GM21528 (cell line): ENCODE data around the gene MAD2L1.
A peak's percentile ranks its signal among the peaks of the same experiment; 100 is the strongest.

Experiments used
- ATAC-seq: cut with Tn5 transposase; IDR thresholded peaks from one replicate; pipeline ENCODE4 v1.9.1; 2021; ENCODE audit warnings: mild to moderate bottlenecking, moderate library complexity; ENCODE audit not compliant: unreplicated experiment, low FRiP score

The MAD2L1 gene

DNA sequence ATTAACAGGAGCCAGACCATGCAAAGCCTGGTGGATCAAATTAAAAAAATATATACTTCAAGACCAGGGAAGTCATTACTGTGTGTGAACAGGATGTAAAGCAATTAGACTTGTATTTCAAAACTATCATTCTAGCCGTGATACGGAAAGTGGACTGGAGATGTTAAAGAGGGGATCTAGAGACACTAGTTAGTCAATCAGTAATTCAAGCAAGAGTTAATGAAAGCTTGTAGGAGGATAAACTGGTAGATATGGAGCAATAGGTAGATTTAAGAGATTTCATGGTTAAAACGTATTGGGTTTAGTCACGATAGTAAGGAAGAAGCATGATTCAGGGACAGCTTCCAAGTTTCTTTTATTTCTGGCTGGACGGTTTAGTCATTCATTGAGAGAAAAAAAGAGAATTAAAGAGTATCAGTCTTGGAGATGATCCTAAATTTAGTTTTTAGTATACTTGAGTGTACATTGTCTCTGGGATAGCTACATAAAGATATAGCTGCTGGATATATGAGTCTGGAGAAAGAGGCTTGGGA is 3.9 kb downstream of the MAD2L1 start:
- no peak for ATAC-seq

DNA sequence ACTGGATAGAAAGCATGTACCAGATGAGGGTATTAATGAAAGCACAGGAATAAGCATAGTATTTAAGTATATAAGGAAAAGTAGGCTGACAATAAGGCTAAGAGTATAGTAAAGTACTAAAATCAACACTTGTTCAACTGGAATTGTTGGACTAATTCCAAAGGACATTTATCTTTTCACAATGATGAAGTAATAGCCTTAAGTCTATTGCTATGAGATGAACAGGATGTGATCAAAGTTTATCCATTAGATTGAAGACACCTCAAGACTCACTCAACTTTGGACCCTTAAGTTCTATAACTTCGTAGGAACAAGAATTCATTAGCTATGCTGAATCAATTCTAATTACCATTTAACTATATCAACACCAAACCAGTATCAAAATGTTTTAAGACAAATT is 7.6 kb downstream of the MAD2L1 start:
- no peak for ATAC-seq

DNA sequence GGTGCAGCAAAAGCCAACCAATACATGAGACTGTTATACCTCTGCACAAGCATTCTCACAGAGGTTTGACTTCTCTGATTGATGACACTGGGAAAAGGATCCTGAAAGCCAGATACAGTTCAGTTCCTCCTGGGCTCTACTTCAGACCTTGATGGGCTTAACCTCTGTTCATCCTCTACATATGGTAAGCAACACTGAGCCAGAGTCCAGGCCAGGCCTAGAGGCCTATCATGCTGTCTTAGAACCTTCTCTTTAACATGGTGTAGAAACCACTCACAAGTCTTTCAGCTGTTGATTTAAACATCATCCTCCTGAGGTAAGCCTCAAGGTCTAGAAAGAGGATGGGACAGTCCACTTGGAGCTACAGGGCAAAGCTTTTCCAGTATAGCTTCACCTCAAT is 9.2 kb downstream of the MAD2L1 start:
- no peak for ATAC-seq

DNA sequence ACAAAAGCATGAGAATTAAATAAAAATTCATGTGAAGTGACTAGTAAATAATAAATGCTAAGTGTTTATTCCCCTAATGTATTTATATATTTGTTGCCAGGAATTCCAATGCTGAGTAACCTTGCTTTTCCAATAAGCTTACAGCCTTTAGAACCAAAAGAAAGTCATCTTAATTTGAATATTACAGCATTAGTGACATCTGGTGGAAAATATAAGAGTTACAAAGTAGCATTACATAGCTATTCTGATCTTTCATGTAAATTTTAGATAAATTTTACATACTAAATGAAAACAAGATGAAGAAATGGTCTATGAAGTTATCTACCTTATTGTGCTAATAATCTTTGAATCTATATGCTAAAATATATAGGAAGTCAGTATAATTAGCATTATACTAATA is 10.4 kb downstream of the MAD2L1 start:
- no peak for ATAC-seq

DNA sequence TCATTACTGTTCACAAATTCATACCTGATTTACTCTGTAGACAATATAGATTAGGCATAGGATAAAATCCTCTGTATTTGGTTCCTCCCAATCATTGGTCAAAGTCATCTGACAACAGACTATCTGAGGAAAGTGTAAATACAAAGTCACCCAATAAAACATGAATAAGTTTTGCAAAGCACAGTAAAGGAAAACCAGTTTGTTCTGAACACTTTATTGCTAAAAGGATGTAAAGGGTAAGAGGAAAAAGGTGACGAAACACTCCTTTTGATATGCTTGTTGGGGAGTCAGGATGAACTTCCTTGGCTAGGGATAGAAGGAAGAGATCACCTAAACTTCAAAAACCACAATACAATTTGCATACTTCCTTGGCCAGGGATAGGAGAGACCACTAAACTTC is 10.9 kb downstream of the MAD2L1 start:
- no peak for ATAC-seq

DNA sequence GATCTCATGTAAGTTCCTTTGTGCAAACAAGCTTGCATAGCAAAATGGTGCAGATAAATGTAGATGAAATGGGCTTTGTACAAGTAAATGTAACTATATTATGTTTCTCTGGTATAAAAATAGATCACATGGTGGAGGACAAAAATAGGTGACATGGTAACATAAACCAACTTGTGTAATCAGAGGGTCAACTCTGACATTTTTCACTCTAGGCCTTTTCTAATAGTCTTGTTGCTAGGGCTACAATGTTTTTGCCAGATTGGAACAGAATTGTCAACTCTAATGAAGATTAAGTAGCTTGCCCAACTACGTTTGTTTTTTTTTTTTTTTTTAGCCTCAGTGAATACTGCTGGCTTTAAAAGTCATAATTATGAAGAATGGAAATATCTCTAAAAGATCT is 11.5 kb downstream of the MAD2L1 start:
- ATAC-seq: no peak

DNA sequence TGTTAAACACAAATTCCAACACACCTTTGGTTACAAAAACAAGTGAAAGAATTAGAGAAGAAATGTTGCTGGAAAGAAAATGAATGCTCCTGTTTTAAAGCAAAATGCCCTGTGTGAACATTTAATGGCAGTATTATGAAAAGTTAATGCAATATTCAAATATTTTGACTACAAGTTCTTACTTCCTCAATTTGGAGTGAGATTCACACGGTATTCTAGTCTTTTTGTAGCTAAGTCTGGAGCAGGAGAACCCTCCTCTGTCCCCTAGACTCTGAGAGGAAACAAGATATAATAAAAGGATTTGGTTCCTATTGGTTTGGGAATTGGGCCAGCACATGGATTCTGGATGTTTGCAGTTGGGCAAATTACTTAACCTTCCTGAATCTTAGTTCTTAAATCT is 12.7 kb downstream of the MAD2L1 start:
- ATAC-seq: peak; percentile 48

DNA sequence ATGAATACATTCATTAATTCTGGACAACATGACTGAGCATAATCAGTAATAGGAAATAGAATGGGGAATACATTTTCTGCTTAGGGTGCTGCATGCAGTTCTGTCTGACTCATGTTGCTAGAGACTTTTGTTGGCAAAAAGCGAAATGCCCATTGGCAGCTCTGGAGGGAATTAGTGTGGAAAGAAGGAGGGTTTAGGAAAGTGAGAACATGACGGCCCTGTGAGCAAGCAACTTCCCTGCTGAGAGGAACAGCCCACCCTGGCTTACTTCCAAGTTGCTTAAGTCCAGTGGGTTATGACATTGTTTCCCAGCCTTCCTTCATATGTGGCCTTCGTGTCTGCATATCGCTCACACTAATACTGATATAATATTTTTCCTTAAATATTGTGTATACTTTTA is 13.8 kb downstream of the MAD2L1 start:
- ATAC-seq: no peak

DNA sequence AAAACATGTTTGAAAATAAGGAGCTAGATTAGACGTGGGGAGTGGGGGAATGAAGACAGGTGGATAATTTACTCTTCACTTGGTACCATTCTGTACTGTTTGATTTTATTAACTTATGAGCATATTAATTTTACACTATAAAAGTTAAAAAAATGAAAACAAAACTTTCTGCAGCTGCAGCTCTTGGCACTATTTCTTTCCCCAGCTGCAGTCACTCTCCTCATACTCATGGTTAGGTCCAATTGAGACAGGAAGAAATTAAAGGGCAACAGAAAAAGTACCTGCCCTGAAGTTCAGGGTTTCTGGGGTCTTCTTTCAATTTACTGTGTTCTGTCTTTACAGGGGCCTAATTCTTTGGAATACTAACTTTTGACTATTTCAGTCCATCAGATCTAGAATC is 15.4 kb downstream of the MAD2L1 start:
- no peak for ATAC-seq

DNA sequence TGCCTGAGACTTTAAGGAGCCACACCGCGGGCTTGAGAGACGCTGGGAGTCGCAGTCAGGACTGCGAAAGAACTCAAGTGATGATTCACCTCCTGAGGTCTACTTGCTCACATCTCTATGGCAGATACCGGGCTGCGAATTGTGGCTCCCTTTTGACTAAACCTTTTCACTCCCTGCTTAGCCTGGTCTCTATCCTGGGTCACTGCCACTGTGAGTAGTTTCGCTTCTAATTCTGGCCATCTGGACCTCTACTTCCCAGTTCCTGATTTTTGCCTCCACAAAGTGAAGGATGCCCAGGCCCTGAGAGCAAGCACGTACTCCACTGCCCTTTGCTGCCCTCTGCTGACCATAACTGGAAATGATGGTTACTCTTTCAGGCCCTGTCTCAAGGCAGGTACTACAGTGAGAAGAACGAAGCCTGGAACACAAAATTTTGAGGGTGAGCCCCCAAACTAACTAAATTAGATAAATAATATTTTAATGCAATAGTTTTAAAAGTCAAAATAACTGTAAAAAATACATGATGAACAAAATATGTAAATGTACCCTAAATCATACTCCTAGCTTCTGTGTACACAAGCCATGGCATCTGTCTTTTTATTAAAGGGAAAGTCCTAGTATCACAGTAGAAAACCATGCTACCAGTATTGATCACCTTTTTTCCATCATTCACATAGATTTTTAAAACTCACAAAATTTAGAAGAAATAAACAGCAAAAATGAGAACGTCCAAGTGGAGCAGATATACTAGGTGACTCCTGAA is 16.7 kb downstream of the MAD2L1 start:
- peak; percentile 96 for ATAC-seq

DNA sequence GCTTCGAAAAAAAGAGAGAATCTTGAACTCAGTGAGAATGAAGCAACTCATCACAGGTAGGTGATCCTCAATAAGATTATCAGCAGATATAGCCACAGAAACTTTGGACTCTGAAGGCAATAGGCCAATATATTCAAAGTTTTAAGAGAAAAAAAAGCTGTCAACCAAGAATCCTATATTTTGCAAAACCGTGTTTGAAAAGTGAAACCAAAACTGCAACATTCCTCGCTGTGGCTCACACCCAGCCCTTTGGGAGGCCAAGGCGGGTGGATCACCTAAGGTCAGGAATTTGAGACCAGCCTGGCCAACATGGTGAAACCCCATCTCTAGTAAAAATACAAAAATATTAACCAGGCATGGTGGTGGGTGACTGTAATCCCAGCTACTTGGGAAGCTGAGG is 22.8 kb downstream of the MAD2L1 start:
- ATAC-seq: no peak

DNA sequence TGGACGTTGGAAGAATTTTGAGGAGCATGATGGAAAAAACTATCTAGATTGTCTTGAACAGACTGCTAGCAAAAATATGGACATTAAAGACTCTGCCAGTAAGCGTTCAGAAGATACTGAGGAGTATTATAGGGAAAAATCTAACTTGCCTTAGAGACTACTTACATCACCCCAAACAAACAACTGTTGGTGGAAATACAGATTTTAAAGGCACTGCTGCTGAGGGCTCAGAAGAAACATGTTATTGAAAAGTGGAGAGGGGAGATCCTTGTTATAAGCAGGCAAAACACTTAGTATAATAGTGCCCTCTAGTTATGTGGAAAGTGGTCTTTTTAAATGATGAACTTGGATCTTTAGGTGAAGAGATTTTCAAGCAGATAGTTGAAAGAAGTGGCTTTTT is 29.2 kb downstream of the MAD2L1 start:
- ATAC-seq: no peak

DNA sequence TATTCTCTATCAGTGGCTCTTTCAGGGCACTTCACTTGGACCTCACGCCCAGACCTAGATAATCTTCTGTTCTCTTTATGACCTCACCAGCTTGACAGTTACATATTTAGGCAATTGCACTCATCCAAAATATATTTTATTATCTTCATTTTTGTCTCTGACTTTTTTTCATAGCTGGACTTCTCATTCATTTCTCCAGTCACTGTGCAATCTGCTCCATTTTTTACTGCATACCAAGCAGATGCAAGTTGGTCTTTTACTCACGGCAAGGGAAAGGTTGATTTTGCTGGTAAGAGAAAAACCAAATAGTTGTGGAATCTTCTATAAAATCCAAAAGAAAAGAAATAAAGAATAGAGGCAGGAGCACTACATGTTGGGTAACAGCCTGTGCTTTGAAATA is 31.7 kb downstream of the MAD2L1 start:
- no peak for ATAC-seq

DNA sequence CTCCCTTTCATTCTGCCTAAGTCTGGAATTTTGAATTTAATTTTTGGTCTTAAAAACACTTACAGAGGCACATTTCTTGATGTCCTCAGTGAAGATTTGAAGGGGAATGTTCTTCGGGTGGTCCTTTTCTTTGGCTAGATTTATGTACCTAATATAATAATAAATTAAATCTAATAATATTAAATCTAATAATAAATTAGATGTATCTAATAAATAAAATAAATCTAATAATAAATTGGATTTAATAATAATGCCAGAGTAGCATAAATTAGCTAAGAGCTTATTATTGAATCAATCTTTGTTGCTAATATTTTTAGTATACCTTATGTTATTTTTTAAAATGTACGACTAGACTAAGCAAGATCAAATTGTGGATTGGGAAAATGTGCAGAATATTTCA is 39.8 kb downstream of the MAD2L1 start:
- ATAC-seq: no peak

DNA sequence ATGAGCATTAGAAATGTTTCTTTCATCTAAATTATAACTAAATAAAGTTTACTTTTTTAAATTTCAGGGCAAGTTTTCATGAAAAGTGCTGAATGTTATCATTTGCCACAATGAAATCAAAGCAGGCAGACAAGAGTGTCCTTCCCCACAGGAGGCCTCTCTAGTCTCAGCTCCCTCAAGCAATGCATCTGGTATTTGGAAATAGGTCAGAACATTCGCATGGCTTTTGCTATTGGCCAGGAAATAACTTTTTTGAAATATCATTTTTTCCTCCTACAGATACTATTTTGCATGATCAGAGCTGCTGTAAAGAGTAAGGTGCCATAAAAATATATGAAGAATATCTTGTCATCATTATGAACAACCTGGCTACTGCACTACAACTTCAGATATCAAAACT is 41.1 kb downstream of the MAD2L1 start:
- no peak for ATAC-seq

DNA sequence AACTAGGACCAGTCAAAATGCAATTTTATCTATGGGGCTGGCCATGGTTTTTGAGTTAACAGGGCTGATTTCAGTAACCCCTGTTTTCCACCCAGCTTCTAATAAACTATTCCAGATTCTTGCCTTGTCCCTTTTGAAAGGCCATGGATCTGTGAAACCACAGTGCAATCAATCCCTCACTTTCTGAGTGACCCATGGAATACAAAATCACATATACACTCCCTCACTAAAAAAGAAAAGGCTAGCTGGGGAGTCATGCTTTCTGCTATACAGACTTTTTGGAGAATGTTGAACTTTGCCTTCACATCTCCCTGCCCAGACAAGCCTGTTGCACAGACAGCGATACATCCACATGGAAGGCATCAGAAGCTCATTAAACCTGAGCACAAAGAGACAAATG is 47.9 kb downstream of the MAD2L1 start:
- no peak for ATAC-seq

DNA sequence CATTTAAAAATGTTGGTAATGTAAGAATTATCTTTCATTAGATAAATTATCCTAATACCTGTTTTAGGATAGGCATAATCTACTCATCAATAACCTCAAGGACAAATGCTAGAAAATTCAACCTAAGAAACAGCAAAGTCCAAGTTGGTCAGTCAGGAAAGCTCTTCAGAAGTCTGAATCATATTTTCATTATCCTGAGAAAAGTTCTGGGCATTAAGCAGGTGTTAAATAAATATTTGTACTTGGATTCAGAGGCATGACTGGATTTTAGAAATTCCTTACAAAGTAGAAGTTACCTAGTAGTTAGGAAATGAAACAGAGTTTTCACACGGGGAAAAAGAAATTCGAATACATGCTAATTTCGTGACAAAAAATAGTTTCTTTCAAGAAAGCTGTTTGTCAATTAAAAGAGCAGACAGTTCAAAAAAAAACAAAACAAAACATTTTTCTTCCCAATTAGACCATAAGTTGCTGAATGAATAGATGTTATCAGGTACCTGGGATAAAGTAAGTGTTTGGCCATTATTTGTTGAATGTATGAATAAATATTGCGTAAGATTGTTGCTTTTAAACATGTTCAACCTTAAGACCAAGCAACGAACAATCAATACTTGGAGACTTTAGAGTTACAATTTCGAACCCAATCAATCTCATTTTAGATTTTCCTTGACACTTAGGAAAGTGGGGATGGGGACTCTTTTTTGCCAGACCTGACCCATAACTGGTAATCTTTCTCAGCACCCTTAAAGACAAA is 48.5 kb downstream of the MAD2L1 start:
- no peak for ATAC-seq

DNA sequence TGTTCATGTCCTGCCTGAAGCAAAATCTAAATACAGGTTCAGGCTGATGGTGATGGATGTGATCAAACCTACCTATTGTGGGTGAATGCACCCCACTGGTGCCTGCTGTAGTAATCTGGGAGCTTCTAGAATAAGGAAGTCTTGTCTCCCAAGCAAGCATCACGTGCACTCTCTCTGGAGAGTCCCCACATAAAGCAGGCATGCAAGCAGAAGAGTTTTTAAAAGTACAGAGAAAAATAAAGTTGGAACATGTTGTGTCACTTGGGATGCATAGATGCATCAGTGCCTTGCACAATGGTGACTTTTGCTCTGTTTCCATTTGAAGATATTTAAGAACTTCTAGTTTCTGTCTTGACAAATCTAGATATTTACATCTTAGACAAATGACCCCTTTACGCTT is 54.9 kb downstream of the MAD2L1 start:
- no peak for ATAC-seq

DNA sequence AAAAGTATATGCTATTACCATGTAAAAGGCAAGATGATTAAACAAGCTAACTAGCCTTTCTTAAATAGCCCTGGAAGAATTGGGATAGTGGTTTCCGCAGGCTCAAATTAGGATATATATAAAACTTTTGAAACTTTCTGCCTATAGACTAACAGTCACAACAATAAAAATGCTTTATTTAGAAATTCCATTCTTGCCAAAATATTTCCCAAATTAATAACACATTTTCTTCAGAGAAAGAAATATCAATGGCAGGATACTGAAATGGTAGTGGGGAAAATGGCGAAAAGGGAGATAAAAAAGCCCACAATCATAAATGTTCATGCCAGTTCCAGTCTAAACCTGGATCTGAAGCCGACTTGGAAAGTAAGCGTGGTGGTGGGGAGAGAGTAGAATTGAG is 56.0 kb downstream of the MAD2L1 start:
- ATAC-seq: no peak

DNA sequence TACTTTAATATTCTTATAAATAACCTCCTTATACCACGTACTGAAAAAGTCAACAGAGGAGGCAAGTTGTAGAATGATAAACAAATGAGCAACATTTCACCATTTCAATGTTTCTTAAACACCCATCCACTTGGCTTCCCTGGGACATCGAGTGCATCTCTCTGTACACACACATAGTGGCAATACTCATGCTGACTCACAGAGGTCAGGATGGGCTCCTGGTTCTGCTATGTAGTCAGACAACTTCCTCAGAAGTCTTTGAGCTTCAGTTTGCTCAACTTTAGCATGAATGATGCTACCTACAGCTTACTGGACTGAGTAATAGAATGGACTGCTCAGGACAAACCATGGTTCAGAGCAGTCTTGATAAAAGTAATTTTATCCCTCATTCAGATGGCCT is 56.9 kb downstream of the MAD2L1 start:
- ATAC-seq: no peak

DNA sequence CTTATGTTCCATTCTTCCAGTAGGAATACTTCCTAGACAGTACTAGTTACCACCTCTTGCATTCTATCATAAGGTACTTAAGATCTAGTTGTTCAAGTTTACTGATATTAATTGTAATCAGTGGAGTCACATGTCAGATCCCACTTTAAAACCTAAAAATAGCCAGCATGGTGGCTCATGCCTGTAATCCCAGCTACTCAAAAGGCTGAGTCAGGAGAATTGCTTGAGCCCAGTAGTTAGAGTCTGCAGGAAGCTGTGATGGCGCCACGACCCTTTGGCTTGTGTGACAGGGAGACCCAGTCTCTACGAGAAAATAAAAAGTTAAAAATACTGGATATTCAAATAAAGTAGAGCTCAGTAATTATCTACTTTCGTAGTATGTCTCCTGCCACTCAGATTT is 57.7 kb downstream of the MAD2L1 start:
- no peak for ATAC-seq

DNA sequence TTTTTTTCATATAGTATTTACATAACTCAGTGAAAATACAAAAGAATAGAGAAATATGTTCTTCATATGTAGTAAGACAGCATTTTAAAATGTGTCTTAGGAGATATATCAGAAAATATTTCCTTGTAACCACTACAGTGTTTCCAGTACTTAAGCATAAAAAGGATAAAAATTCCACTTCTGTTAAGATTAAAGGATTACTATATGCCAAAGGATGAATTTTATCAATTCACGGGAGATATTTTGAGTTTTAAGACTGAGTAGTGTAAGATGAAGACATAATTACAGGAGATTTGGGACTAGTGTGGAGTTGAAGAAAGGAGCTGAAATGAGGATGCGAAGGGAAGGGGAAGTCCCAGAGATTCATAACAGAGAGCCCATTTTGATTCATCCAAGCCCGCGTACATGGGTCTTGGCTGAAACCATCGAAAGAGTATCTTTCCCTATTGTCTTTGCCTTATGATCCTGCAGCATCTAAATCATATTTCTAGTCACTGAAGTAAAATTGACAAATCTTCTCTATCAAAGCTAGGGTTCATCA is 58.7 kb downstream of the MAD2L1 start:
- no peak for ATAC-seq
